GM12892 (cell line): ENCODE measurements around the gene THY1.

Experiments used
- POLR2A ChIP-seq: IDR thresholded peaks from 2 replicates; pipeline ENCODE4 v1.6.1; 2011; ENCODE audit warnings: low read depth, low read length, control low read depth
- POLR2AphosphoS5 ChIP-seq: IDR thresholded peaks from 2 replicates; pipeline ENCODE4 v1.6.1; 2011; ENCODE audit warnings: low read depth, low read length, control low read depth

GRCh38 chr11:119406005-119406404 is 17.0 kb downstream of the THY1 start:
- TF ChIP-seq POLR2AphosphoS5 (no peak), POLR2A (no peak)
